IMR-90 (cell line): Measurements from ENCODE around the gene CLTA. TPM values are rescaled to one million over a fixed set of nuclear protein-coding genes. Genes with fewer than 3 reads are reported as not detected.

Experiments used
- ATAC-seq: fragments of 200-7000 bp; cut with Tn5 transposase; 2 replicates; pipeline ENCODE4 v1.9.1; 2020; ENCODE audit warnings: low read depth, mild to moderate bottlenecking, moderate library complexity
- BruUV-seq: library from RNA; stranded (reverse); fragments of 400-500 nt; replicated peaks from 2 replicates; lab custom pipeline; 2021; lab: Mats Ljungman, UMichigan
- CTCF ChIA-PET: fragments of 300-600 bp; formaldehyde crosslinking; extraction: SDS; loops from one replicate; lab custom pipeline; 2021; ENCODE audit warnings: antibody characterized with exemption; lab: Yijun Ruan, JAX
- POLR2A ChIA-PET: fragments of 300-600 bp; sonication (Branson Sonifier 250); formaldehyde crosslinking; loops from one replicate; lab custom pipeline; 2022; ENCODE audit warnings: antibody characterized with exemption; ENCODE audit not compliant: unreplicated experiment; lab: Charles Lee
- DNase-seq: peaks from one replicate; pipeline ENCODE4 v3.0.0; 2013
- H2AFZ ChIP-seq: replicated peaks from 2 replicates; pipeline ENCODE3; 2013; ENCODE audit warnings: low read length, mild to moderate bottlenecking; ENCODE audit not compliant: poor library complexity
- H2AK5ac ChIP-seq: 2 replicates; pipeline ENCODE4 v1.6.1; 2013; ENCODE audit warnings: low read depth, low read length, inconsistent platforms
- H2AK9ac ChIP-seq: replicated peaks from 2 replicates; pipeline ENCODE3; 2013; ENCODE audit warnings: mild to moderate bottlenecking, low read depth, low read length, moderate library complexity; ENCODE audit not compliant: poor library complexity
- H2BK120ac ChIP-seq: 2 replicates; pipeline ENCODE4 v1.6.1; 2013; ENCODE audit warnings: low read depth, low read length, inconsistent platforms
- H2BK15ac ChIP-seq: 3 replicates; pipeline ENCODE4 v1.6.1; 2013; ENCODE audit warnings: low read depth, low read length, inconsistent platforms
- H2BK20ac ChIP-seq: 2 replicates; pipeline ENCODE4 v1.6.1; 2013; ENCODE audit warnings: low read depth, mild to moderate bottlenecking, inconsistent platforms, low read length, moderate library complexity
- H2BK5ac ChIP-seq: 2 replicates; pipeline ENCODE4 v1.6.1; 2013; ENCODE audit warnings: mild to moderate bottlenecking, low read depth, low read length, inconsistent platforms; ENCODE audit not compliant: poor library complexity, severe bottlenecking
- H3K14ac ChIP-seq: replicated peaks from 2 replicates; pipeline ENCODE4 v1.6.1; 2013; ENCODE audit warnings: low read depth, low read length, inconsistent platforms
- H3K18ac ChIP-seq: 2 replicates; pipeline ENCODE4 v1.6.1; 2013; ENCODE audit warnings: low read depth, low read length, control low read depth
- H3K23ac ChIP-seq: 2 replicates; pipeline ENCODE4 v1.6.1; 2013; ENCODE audit warnings: low read depth, low read length, inconsistent platforms
- H3K27ac ChIP-seq: 2 replicates; pipeline ENCODE4 v1.5.1; 2013; ENCODE audit warnings: mild to moderate bottlenecking, control low read depth, low read length; ENCODE audit not compliant: insufficient read depth
- H3K27me3 ChIP-seq: 2 replicates; pipeline ENCODE4 v1.6.1; 2013; ENCODE audit warnings: low read length; ENCODE audit not compliant: control insufficient read depth, insufficient read depth
- H3K36me3 ChIP-seq: 2 replicates; pipeline ENCODE4 v1.6.1; 2013; ENCODE audit warnings: low read length, mixed read lengths; ENCODE audit not compliant: control insufficient read depth, insufficient read depth
- H3K4ac ChIP-seq: 2 replicates; pipeline ENCODE4 v1.6.1; 2013; ENCODE audit warnings: low read depth, low read length, inconsistent platforms
- H3K4me1 ChIP-seq: 2 replicates; pipeline ENCODE4 v1.6.1; 2013; ENCODE audit warnings: low read length, mixed read lengths; ENCODE audit not compliant: control insufficient read depth, insufficient read depth
- H3K4me2 ChIP-seq: 2 replicates; pipeline ENCODE4 v1.6.1; 2013; ENCODE audit warnings: low read depth, mild to moderate bottlenecking, control low read depth, low read length, moderate library complexity
- H3K4me3 ChIP-seq: 2 replicates; pipeline ENCODE4 v1.5.1; 2013; ENCODE audit warnings: low read depth, mild to moderate bottlenecking, control low read depth, low read length, moderate library complexity; ENCODE audit not compliant: insufficient read depth
- H3K56ac ChIP-seq: 2 replicates; pipeline ENCODE4 v1.6.1; 2013; ENCODE audit warnings: low read length, inconsistent platforms; ENCODE audit not compliant: insufficient read depth; ENCODE audit errors: extremely low read depth
- H3K79me1 ChIP-seq, 2 experiments: 2 replicates each; pipeline ENCODE4 v1.6.1; 2013; ENCODE audit warnings: low read length in 2 of 2, inconsistent platforms in 1 of 2, low read depth in 1 of 2
- H3K9ac ChIP-seq: 2 replicates; pipeline ENCODE4 v1.6.1; 2013; ENCODE audit warnings: low read depth, low read length, control low read depth
- H3K9me1 ChIP-seq: 2 replicates; pipeline ENCODE4 v1.6.1; 2013; ENCODE audit warnings: low read length, inconsistent platforms; ENCODE audit not compliant: insufficient read depth
- H3K9me3 ChIP-seq: 2 replicates; pipeline ENCODE4 v1.6.1; 2013; ENCODE audit warnings: low read length; ENCODE audit not compliant: control insufficient read depth, insufficient read depth
- H4K20me1 ChIP-seq: 2 replicates; pipeline ENCODE4 v1.6.1; 2013; ENCODE audit warnings: low read length, inconsistent platforms; ENCODE audit not compliant: insufficient read depth
- H4K5ac ChIP-seq: 2 replicates; pipeline ENCODE4 v1.6.1; 2013; ENCODE audit warnings: mild to moderate bottlenecking, low read depth, low read length, control low read depth
- H4K8ac ChIP-seq, 2 experiments: 2 replicates each; pipeline ENCODE4 v1.6.1; 2013; ENCODE audit warnings: low read depth in 2 of 2, low read length in 2 of 2, control low read depth in 1 of 2, inconsistent platforms in 1 of 2
- H4K91ac ChIP-seq: 2 replicates; pipeline ENCODE4 v1.6.1; 2013; ENCODE audit warnings: low read depth, low read length, inconsistent platforms; ENCODE audit not compliant: insufficient read depth
- BHLHE40 ChIP-seq: fragments of 150-350 bp; IDR thresholded peaks from 2 replicates; pipeline ENCODE4 v1.6.1; 2016; ENCODE audit warnings: mild to moderate bottlenecking, low read depth, low read length
- CEBPB ChIP-seq: IDR thresholded peaks from 2 replicates; pipeline ENCODE4 v1.6.1; 2012; ENCODE audit warnings: low read depth, low read length, improper control_type of control experiment
- CHD1 ChIP-seq: IDR thresholded peaks from 2 replicates; pipeline ENCODE4 v1.6.1; 2012; ENCODE audit warnings: low read depth, low read length, improper control_type of control experiment
- CTCF ChIP-seq: conservative IDR thresholded peaks from 2 replicates; pipeline ENCODE4 v1.5.1; 2012; ENCODE audit warnings: mild to moderate bottlenecking, low read depth, low read length, improper control_type of control experiment
- ELK1 ChIP-seq: fragments of 150-350 bp; IDR thresholded peaks from 2 replicates; pipeline ENCODE4 v1.6.1; 2016; ENCODE audit warnings: low read depth, mild to moderate bottlenecking, low read length, moderate library complexity, borderline replicate concordance
- FOS ChIP-seq: fragments of 150-350 bp; IDR thresholded peaks from 2 replicates; pipeline ENCODE4 v1.6.1; 2016; ENCODE audit warnings: low read depth, low read length
- MAFK ChIP-seq: IDR thresholded peaks from 2 replicates; pipeline ENCODE4 v1.6.1; 2012; ENCODE audit warnings: low read depth, low read length, improper control_type of control experiment
- MAZ ChIP-seq: IDR thresholded peaks from 2 replicates; pipeline ENCODE4 v1.6.1; 2012; ENCODE audit warnings: low read depth, mild to moderate bottlenecking, low read length, improper control_type of control experiment, moderate library complexity, borderline replicate concordance
- MXI1 ChIP-seq: IDR thresholded peaks from 2 replicates; pipeline ENCODE4 v1.6.1; 2012; ENCODE audit warnings: low read depth, mild to moderate bottlenecking, low read length, moderate library complexity, borderline replicate concordance
- NFE2L2 ChIP-seq: fragments of 150-350 bp; IDR thresholded peaks from 2 replicates; pipeline ENCODE4 v1.6.1; 2016; ENCODE audit warnings: low read depth, mild to moderate bottlenecking, low read length
- POLR2A ChIP-seq: IDR thresholded peaks from 2 replicates; pipeline ENCODE4 v1.6.1; 2012; ENCODE audit warnings: mild to moderate bottlenecking, low read depth, low read length
- RAD21 ChIP-seq: IDR thresholded peaks from 2 replicates; pipeline ENCODE4 v1.6.1; 2012; ENCODE audit warnings: low read length, improper control_type of control experiment
- RCOR1 ChIP-seq: IDR thresholded peaks from 2 replicates; pipeline ENCODE4 v1.6.1; 2012; ENCODE audit warnings: mild to moderate bottlenecking, low read length, improper control_type of control experiment; ENCODE audit not compliant: insufficient replicate concordance
- RFX5 ChIP-seq: IDR thresholded peaks from 2 replicates; pipeline ENCODE4 v1.8.0; 2012; ENCODE audit warnings: low read depth, mild to moderate bottlenecking, low read length, moderate library complexity
- SMC3 ChIP-seq: fragments of 150-350 bp; IDR thresholded peaks from 2 replicates; pipeline ENCODE4 v1.6.1; 2016; ENCODE audit warnings: low read depth, mild to moderate bottlenecking, antibody characterized with exemption, low read length, moderate library complexity
- WGBS, 2 experiments: methylation state at CpG; one replicate each; pipeline versions ENCODE4 v1.1.5 to v1.1.7; 2013; ENCODE audit warnings: missing lambda C conversion rate in 2 of 2; ENCODE audit not compliant: insufficient read length in 1 of 2; ENCODE audit errors: extremely low coverage in 2 of 2; 5-methylcytosine and 5-hydroxymethylcytosine counted together
- dilution Hi-C: fragments of 300-500 bp; cut with HindIII; formaldehyde crosslinking; loops from one replicate; pipeline ENCODE4 v1.14.3; 2018; ENCODE audit warnings: low sequenced_read_pairs; ENCODE audit not compliant: unreplicated experiment
- in situ Hi-C: fragments of 300-500 bp; cut with MboI; formaldehyde crosslinking; loops from 3 replicates; pipeline ENCODE4 v1.14.3; 2019; ENCODE audit warnings: low sequenced_read_pairs, inconsistent platforms, mixed read lengths
- intact Hi-C: fragments of 100-400 bp; cut with micrococcal nuclease; formaldehyde crosslinking; loops from 2 replicates; pipeline ENCODE4 v1.10.0; 2022
- polyA plus RNA-seq, 3 experiments: library from polyadenylated mRNA; depleted of rRNA; stranded (reverse); fragments of >200 nt; gene quantifications; 2 replicates each; pipeline ENCODE4 v1.2.3, GENCODE V29; 2012; ENCODE audit warnings: low replicate concordance in 1 of 3
- total RNA-seq: library from RNA; depleted of rRNA; stranded (reverse); fragments of >200 nt; gene quantifications from 2 replicates; pipeline ENCODE4 v1.2.3, GENCODE V29; 2012
- TF ChIP-seq, protein P1 (sequence below): fragments of 150-350 bp; IDR thresholded peaks from 2 replicates; pipeline ENCODE4 v1.6.1; 2017; ENCODE audit warnings: mild to moderate bottlenecking, antibody characterized with exemption, low read length, low read depth

Gene CLTA
- total and polyA plus RNA-seq, 2 of the 4 experiments (the other 2 are of a cell fraction), result 133 to 246 TPM

- H3K27me3 ChIP-seq, result no peaks in the 10 kb centered on the region
- no TSS peak for BruUV-seq
- no peak overlapping the region for H4K8ac ChIP-seq
- in situ Hi-C loops, result no loop called here
- WGBS, 2 experiments, result 100% methylated on average over 1 of the region's 5 CpGs; no CpG with 5 or more reads in 1 of the 2 experiments
- H3K14ac ChIP-seq, result no peak overlapping the region
- H2BK15ac ChIP-seq, result no peak overlapping the region
- H3K4me2 ChIP-seq, result no peak overlapping the region
- peaks cover 6% of the 10 kb centered on the region for H3K9me3 ChIP-seq
- ChIA-PET POLR2A (interaction anchor here (0.6 kb wide), 1 partner anchor 16 kb away, joined by 5 read pairs; no protein-coding TSS in a partner anchor), CTCF (no interaction called here)
- H3K79me1 ChIP-seq, result peaks cover 41 to 77% of the 10 kb centered on the region in 2 experiments
- no peak for DNase-seq
- intact Hi-C loops, result no loop called here
- H4K5ac ChIP-seq, result no peak overlapping the region
- no peak for ATAC-seq
- no peak overlapping the region for H2BK120ac ChIP-seq
- H3K36me3 ChIP-seq, result peaks cover 54% of the 10 kb centered on the region
- H2BK5ac ChIP-seq, result no peak overlapping the region
- H2BK20ac ChIP-seq, result no peak overlapping the region
- H2AK5ac ChIP-seq, result no peak overlapping the region
- H2AFZ ChIP-seq, result no peak overlapping the region
- no peak overlapping the region for H3K4ac ChIP-seq
- no peak overlapping the region for H3K23ac ChIP-seq
- TF ChIP-seq BHLHE40 (no peak), ELK1 (no peak), SMC3 (no peak), CTCF (no peak), POLR2A (no peak), CEBPB (no peak), RAD21 (no peak), MAZ (no peak), RFX5 (no peak), RCOR1 (no peak), MXI1 (no peak), MAFK (no peak), FOS (no peak), CHD1 (no peak), NFE2L2 (no peak)
- TF ChIP-seq, protein P1, sequence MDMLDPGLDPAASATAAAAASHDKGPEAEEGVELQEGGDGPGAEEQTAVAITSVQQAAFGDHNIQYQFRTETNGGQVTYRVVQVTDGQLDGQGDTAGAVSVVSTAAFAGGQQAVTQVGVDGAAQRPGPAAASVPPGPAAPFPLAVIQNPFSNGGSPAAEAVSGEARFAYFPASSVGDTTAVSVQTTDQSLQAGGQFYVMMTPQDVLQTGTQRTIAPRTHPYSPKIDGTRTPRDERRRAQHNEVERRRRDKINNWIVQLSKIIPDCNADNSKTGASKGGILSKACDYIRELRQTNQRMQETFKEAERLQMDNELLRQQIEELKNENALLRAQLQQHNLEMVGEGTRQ, result no peak
- no peak overlapping the region for H2AK9ac ChIP-seq
- no peak overlapping the region for H3K4me3 ChIP-seq
- peaks cover 3% of the 10 kb centered on the region for H3K4me1 ChIP-seq
- dilution Hi-C loops, result no loop called here
- H3K27ac ChIP-seq, result no peak overlapping the region
- no peak overlapping the region for H4K91ac ChIP-seq
- no peak overlapping the region for H3K56ac ChIP-seq
- H3K18ac ChIP-seq, result no peak overlapping the region
- peaks cover 11% of the 10 kb centered on the region for H3K9me1 ChIP-seq
- H4K20me1 ChIP-seq, result peaks cover 18% of the 10 kb centered on the region; the same call in 1 of the 2 replicates
- no peak overlapping the region for H3K9ac ChIP-seq
These were observed 27.3 kb downstream of the CLTA start for GRCh38 chr9:36218011-36218410.
